Choroid plexus epithelial cell (primary cell): Measurements from ENCODE around the gene IL32.

Experiments used
- DNase-seq: peaks from one replicate; pipeline ENCODE4 v3.0.0-alpha.2; 2010; ENCODE audit warnings: low read depth
- H3K4me3 ChIP-seq: 2 replicates; pipeline ENCODE4 v1.5.1; 2011; ENCODE audit warnings: low read depth, mild to moderate bottlenecking, control low read depth, low read length, moderate library complexity
- CTCF ChIP-seq: conservative IDR thresholded peaks from 2 replicates; pipeline ENCODE4 v1.5.1; 2011; ENCODE audit warnings: low read depth, mild to moderate bottlenecking, control low read depth, inconsistent platforms, low read length, moderate library complexity

The IL32 gene

GRCh38 chr16:3065069-3065741 is at the start of gene IL32:
TSS of gene IL32 (plus strand) at chr16:3065640. CDS start at chr16:3065812, 172 bp downstream.
- TF ChIP-seq CTCF, result no peak
- peak within 1 kb of the TSS; percentile 22 for H3K4me3 ChIP-seq
- DNase-seq, result peak; percentile 86

- no peak for DNase-seq
- no peak for TF ChIP-seq CTCF
- H3K4me3 ChIP-seq, result no peak overlapping the region
Measured at GRCh38 chr16:3015865-3016521, 49.4 kb upstream of the IL32 start.

- no peak for DNase-seq
- no peak overlapping the region for H3K4me3 ChIP-seq
- no peak for TF ChIP-seq CTCF
Measured at GRCh38 chr16:3017344-3017743, 48.1 kb upstream of the IL32 start.

GRCh38 chr16:3017794-3018506 is 47.5 kb upstream of the IL32 start, which contains the start of gene CLDN6:
TSS of gene CLDN6 (minus strand) at chr16:3018183. CDS start at chr16:3016021, 2,162 bp downstream.
- H3K4me3 ChIP-seq, result no peak within 1 kb of the TSS
- peak; percentile 42 for TF ChIP-seq CTCF
- DNase-seq, result peak; percentile 8

- H3K4me3 ChIP-seq, result peak overlapping the region; percentile 31
- DNase-seq, result no peak
- no peak for TF ChIP-seq CTCF
Measured at GRCh38 chr16:3019594-3020246, 45.7 kb upstream of the IL32 start.

GRCh38 chr16:3020247-3020603 is 45.2 kb upstream of the IL32 start, which contains the start of gene TNFRSF12A:
TSS of gene TNFRSF12A (plus strand) at chr16:3020368. CDS start at chr16:3020398, 30 bp downstream.
- peak; percentile 68 for DNase-seq
- peak within 1 kb of the TSS; percentile 82 for H3K4me3 ChIP-seq
- TF ChIP-seq CTCF, result no peak
